ENCODE results near the gene NR0B2.
"Not testable (repeated sequence)": the region's sequence is repeated elsewhere in the genome, so short reads cannot be mapped to it uniquely, and the experiment has no call there.

NR0B2 gene

GRCh38 chr1:26888231-26888630 lies 25.5 kb downstream of the NR0B2 start:
- DNase-seq: no peak

GRCh38 chr1:26887125-26887524 lies 26.6 kb downstream of the NR0B2 start:
- no peak for DNase-seq

- DNase-seq: no peak
These were observed 30.9 kb downstream of the NR0B2 start for GRCh38 chr1:26882696-26883463.

GRCh38 chr1:26881611-26882010 lies 32.2 kb downstream of the NR0B2 start:
- DNase-seq: not testable (repeated sequence)

- no peak for DNase-seq
These were observed 34.0 kb downstream of the NR0B2 start for GRCh38 chr1:26879793-26880192.

- no peak for DNase-seq
These were observed 36.4 kb downstream of the NR0B2 start for GRCh38 chr1:26877326-26877725.

GRCh38 chr1:26874896-26875295 lies 38.9 kb downstream of the NR0B2 start:
- DNase-seq: no peak

GRCh38 chr1:26873097-26873496 lies 40.7 kb downstream of the NR0B2 start:
- DNase-seq: not testable (repeated sequence)

GRCh38 chr1:26864610-26865480 lies 48.9 kb downstream of the NR0B2 start:
- DNase-seq: peak; percentile 95

- no peak for DNase-seq
These were observed 50.1 kb downstream of the NR0B2 start for GRCh38 chr1:26863685-26864077.

- peak; percentile 47 for DNase-seq
These were observed 50.7 kb downstream of the NR0B2 start, which contains the start of gene SFN for GRCh38 chr1:26862781-26863684. SFN (plus strand) TSS chr1:26863149; CDS start chr1:26863213, 64 bp downstream.

- no peak for DNase-seq
These were observed 51.8 kb downstream of the NR0B2 start for GRCh38 chr1:26861889-26862378.
